Endometrium (tissue), 2 donors: ENCODE measurements around the gene ABHD16B.
A peak's percentile ranks its signal among the peaks of the same experiment; 100 is the strongest.
"Not testable (repeated sequence)": the region's sequence is repeated elsewhere in the genome, so short reads cannot be mapped to it uniquely, and the experiment has no call there.

Experiments
- FAIRE-seq: peaks from 2 replicates; lab custom pipeline; 2012; peaks lifted over from hg19 to GRCh38; lab: Jason Lieb, UNC
- donor health status: control.
- donor health status: control.

ABHD16B gene

GRCh38 chr20:63855363-63856097, 5.8 kb upstream of the ABHD16B start:
- FAIRE-seq: no peak

- no peak for FAIRE-seq
These were observed 5.2 kb upstream of the ABHD16B start for GRCh38 chr20:63856098-63856511.

- no peak for FAIRE-seq
These were observed 3.4 kb upstream of the ABHD16B start for GRCh38 chr20:63857764-63858392.

GRCh38 chr20:63858393-63859165, 2.7 kb upstream of the ABHD16B start:
- peak; percentile 83 for FAIRE-seq

- FAIRE-seq: no peak
These were observed 2.1 kb upstream of the ABHD16B start for GRCh38 chr20:63859166-63859699.

GRCh38 chr20:63860325-63861051, 810 bp upstream of the ABHD16B start:
- no peak for FAIRE-seq

- FAIRE-seq: no peak
These were observed 943 bp downstream of the ABHD16B start for GRCh38 chr20:63861981-63862901.

- no peak for FAIRE-seq
These were observed 1.9 kb downstream of the ABHD16B start for GRCh38 chr20:63863021-63863797.

- FAIRE-seq: no peak
These were observed 2.7 kb downstream of the ABHD16B start for GRCh38 chr20:63863798-63864544.

GRCh38 chr20:63864545-63864977, 3.3 kb downstream of the ABHD16B start:
- no peak for FAIRE-seq

- FAIRE-seq: peak; percentile 91
These were observed 3.8 kb downstream of the ABHD16B start, which contains the start of gene TPD52L2 for GRCh38 chr20:63864978-63865640. TSS of gene TPD52L2 (plus strand) at chr20:63865270. CDS start at chr20:63865366, 96 bp downstream.

- not testable (repeated sequence) for FAIRE-seq
These were observed 5.7 kb downstream of the ABHD16B start for GRCh38 chr20:63867042-63867441.

- FAIRE-seq: no peak
These were observed 7.0 kb downstream of the ABHD16B start for GRCh38 chr20:63868264-63868663.

- no peak for FAIRE-seq
These were observed 12.2 kb downstream of the ABHD16B start for GRCh38 chr20:63873477-63873971.

GRCh38 chr20:63874241-63874640, 12.9 kb downstream of the ABHD16B start:
- FAIRE-seq: not testable (repeated sequence)

- FAIRE-seq: no peak
These were observed 15.3 kb downstream of the ABHD16B start for GRCh38 chr20:63876489-63877036.

- FAIRE-seq: no peak
These were observed 16.6 kb downstream of the ABHD16B start for GRCh38 chr20:63877755-63878470.
